NB4 (cell line): ENCODE measurements around the gene FBRS.
"Not testable (repeated sequence)": the region's sequence is repeated elsewhere in the genome, so short reads cannot be mapped to it uniquely, and the experiment has no call there.

Experiments
- POLR2A ChIP-seq: IDR thresholded peaks from 2 replicates; pipeline ENCODE4 v1.6.1; 2011; ENCODE audit warnings: mild to moderate bottlenecking; ENCODE audit not compliant: insufficient read length; ENCODE audit errors: extremely low read depth
- TF ChIP-seq, protein P1 (sequence below): IDR thresholded peaks from one replicate; pipeline ENCODE4 v1.5.1; 2012; ENCODE audit warnings: low read depth, low read length

GRCh38 chr16:30696646-30697045 is 38.4 kb downstream of the FBRS start:
- TF ChIP-seq, protein P1, sequence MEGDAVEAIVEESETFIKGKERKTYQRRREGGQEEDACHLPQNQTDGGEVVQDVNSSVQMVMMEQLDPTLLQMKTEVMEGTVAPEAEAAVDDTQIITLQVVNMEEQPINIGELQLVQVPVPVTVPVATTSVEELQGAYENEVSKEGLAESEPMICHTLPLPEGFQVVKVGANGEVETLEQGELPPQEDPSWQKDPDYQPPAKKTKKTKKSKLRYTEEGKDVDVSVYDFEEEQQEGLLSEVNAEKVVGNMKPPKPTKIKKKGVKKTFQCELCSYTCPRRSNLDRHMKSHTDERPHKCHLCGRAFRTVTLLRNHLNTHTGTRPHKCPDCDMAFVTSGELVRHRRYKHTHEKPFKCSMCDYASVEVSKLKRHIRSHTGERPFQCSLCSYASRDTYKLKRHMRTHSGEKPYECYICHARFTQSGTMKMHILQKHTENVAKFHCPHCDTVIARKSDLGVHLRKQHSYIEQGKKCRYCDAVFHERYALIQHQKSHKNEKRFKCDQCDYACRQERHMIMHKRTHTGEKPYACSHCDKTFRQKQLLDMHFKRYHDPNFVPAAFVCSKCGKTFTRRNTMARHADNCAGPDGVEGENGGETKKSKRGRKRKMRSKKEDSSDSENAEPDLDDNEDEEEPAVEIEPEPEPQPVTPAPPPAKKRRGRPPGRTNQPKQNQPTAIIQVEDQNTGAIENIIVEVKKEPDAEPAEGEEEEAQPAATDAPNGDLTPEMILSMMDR, result not testable (repeated sequence)
- not testable (repeated sequence) for TF ChIP-seq POLR2A
